ENCODE results near the gene RAB6A.
"Not testable (repeated sequence)": the region's sequence is repeated elsewhere in the genome, so short reads cannot be mapped to it uniquely, and the experiment has no call there.

The RAB6A gene

DNA sequence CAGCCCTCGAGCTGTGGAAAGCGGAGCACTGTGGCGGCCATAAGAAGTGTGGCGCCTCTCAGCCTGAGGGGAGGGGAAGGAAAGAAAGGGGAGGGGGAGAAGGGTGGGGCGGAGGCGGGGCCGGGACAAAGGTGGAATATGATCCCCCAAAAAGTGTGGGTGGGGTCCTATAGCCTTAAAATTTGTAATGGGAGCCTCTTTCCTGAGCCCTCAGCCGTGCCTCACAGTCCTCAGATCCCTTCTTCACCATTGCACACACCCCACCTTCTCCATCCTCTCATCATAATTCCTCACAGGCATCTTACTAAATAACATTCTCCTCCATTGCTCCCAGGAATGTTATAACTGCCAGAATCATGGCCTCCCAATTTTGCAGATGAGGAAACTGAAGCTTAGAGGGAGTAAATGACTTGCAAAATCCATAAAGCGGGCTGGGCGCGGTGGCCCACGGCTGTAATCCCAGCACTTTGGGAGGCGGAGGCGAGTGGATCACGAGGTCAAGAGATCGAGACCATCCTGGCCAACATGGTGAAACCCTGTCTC is 600 bp upstream of the RAB6A start:
- no peak for DNase-seq

DNA sequence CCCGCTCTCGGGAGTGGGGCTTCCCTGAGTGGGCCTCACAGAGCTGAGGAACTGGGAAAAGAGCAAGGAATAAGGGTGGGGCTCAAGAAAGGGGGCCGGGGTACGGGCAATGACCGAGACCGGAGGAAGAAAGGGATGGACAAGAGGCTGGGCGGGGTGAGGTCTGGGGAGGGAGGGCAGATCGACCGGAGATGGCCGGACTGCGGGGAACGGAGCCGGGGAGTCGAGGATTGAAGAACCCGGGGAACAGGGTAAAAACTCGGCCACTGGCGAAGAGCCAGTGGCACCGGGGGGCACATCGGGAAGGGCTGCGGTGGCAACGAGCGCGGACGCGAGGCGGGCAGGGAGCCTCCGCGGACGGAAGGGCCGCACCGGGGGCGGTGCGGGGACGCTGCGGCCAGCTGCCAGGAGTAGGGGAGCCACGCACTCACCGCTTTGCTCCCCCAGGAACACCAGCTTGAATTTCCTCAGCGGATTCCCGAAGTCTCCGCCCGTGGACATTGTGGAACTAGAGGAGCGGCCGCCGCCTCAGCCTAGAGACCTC is 667 bp downstream of the RAB6A start:
- no peak for DNase-seq

DNA sequence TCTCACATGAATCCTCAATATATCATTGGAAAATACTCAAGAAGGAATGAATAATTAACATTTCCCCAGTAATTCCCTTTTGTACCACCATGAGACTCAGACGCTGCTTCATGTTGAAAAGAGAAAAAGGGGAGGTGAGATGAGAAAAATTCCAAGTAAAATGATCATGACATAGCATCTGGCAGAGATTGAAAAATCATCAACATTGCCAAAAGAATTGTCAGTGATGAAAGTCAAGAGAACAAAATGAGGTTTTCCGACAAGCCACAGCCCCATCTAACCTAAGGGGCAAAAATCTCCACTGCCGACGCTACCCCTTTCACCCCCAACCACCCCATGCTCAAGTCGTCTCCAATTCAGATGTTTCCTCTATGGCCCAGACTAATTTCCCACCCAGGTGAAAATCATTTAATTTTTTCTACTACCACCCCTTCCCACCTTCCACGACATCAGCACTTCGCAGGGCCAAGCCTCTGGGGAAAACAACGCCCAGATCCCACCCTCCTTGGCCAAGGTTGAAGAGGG is 1.2 kb downstream of the RAB6A start:
- no peak for DNase-seq

DNA sequence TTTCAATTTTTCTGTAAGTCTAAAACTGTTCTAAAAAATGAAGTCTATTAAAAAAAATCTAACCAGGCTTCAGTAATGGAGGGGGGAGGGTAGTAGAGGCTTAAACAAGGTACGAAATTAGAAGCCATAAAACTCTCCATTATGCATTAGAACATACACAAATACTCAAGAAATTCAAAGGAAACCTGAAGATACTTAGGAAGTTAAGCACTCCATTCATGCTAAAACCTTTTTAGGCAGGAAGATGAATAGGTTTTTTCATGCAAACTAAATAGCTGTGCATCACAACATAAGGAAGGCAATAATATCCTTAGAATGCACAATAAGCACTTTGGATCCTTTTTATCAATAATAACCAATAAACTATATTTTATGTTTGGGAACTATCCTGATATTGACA is 2.4 kb downstream of the RAB6A start:
- no peak for DNase-seq

DNA sequence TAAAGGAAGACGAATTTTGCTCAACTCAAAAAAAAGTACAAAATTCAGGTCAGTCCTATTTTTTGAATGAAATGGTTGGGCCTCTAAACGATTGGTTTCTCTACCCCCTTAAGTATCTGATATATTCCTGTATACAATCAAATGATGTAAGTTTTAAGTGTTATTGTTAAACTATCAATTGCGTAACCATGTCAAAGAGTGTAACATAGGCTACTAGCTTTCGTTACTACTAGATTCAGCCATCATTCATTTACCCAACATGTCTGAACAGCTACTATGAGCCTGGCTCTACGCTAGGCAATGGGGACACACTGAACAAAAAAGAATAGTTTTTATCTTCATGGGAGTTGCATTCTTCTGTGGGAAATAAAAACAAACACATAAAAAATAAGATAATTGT is 3.3 kb downstream of the RAB6A start:
- DNase-seq = no peak

DNA sequence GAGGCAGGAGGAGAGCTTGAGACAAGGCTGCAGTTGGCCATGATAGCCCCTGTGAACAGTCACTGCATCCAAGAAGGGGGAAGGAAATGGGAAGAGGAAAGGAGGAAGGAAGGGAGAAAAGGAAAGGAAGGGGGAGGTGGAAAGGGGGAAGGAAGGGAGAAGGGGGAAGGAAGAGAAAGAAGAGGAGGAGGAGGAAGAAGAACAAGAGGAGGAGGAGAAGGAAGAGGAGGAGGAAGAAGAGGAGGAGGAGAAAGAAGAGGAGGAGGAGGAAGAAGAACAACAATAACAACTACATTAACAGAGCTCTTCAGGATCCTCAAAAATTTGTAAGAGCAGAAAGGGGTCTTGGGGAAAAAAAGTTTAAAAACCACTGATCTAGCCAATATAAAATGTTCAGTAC is 5.2 kb downstream of the RAB6A start:
- no peak for DNase-seq

DNA sequence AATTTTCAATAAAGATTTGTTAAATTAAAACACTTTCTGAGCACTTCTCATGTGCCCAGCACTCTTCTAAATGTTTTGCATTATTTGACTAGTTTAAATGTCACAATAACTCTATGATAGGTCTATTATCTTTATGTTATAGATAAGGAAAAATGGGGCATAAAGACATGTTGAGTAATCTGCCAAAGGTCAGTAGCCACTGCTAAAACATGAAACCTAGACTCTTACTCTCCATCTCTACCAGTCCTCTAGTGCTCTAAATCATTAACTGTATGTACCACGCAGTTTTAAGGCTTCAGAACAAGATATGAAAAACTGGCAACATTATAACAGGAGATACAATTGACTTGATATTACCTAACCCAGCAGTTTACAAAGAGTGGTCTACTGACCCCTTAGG is 6.9 kb downstream of the RAB6A start:
- no peak for DNase-seq

DNA sequence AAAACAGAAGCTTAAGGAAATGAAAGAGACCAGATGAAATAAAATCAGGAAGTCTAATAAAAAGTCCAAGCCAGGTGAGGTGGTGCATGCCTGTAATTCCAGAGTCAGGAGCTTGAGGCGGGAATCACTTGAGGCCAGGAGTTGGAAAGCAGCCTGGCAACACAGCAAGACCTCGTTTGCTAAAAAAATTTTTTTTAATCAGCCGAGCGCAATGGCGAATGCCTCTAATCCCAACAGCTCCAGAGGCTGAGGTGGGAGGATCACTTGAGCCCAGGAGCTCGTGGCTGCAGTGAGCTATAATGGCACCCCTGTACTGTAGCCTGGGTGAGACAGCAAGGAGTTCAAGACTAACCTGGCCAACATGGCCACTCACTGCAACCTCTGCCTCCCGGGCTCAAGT is 8.0 kb downstream of the RAB6A start:
- DNase-seq = no peak

DNA sequence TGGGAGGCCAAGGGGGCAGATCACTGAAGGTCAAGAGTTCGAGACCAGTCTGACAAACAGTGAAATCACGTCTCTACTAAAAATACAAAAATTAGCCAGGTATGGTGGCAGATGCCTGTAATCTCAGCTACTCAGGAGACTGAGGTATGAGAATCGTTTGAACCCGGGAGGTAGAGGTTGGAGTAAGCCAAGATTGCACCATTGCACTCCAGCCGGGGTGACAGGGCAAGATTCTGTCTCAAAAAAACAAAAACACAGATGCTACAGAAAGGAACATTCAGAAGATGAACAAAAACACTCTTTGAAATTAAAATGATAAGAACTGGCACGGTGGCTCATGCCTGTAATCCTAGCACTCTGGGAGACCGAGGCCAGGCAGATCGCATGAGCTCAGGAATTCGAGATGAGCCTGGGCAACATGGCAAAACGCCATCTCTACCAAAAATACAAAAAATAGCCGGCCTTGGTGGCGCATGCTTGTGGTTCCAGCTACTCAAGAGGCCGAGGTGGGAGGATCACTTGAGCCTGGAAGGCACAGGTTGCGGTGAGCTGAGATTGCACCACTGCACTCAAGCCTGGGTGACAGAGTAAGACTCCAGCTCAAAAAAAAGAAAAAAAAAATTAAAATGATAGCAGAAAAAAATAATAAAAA is 8.5 kb downstream of the RAB6A start:
- DNase-seq = no peak

DNA sequence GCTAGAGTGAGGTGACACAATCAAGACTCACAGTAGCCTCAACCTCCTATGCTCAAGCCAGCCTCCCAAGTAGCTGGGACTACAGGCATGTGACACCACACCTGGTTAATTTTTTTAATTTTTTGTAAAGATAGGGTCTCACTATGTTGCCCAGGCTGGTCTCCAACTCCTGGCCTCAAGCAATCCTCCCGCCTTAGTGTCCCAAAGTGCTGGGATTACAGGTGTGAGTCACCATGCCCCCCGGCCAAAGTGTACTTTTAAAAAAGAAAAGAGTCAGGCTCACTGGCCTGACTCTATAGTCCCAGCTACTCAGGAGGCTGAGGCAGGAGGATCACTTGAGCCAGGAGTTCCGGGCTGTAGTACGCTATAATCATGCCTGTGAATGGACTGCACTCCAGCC is 10.0 kb downstream of the RAB6A start:
- DNase-seq = not testable (repeated sequence)

DNA sequence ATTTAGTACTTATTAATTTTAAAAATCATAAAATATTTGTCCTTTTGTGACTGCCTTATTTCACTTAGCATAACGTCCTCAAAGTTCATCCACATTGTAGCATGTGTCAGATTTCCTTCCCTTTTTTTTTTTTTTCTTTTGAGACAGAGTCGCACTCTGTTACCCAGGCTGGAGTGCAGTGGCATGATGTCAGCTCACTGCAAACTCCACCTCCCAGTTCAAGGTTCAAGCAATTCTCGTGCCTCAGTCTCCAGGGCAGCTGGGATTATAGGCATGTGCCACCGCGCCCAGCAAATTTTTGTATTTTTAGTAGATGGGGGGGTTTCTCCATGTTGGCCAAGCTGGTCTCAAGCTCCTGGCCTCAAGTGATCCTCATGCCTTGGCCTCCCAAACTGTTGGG is 10.6 kb downstream of the RAB6A start:
- DNase-seq = no peak

DNA sequence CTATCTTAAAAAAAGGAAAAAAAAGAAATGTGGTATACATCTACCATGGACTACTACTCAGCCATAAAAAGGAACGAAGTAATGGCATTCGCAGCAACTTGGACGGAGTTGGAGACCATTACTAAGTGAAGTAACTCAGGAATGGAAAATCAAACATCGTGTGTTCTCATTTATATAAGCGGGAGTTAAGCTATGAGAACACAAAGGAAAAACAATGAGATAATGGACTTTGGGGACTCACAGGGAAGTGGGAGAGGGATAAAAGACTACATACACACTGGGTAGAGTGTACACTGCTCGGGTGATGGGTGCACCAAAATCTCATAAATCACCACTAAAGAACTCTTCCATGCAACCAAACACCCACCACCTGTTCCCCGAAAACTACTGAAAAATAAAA is 11.8 kb downstream of the RAB6A start:
- DNase-seq = no peak

DNA sequence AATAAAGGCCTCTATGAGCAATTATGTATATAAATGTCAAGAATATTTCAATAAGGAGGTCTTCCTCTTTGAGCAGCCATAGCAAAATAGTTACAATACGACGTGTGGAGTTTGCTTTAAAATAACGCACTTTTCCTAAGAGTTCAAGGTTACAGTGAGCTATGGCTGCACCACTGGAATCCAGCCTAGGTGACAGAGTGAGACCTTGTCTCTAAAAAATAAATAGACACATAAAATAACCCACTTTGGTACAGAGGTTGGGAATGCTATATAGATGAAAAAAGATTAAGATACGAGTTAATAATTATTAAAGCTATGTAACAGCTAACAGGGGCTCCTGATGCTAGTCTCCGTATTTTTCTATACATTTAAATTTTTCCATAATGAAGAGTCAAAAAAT is 12.6 kb downstream of the RAB6A start:
- no peak for DNase-seq

DNA sequence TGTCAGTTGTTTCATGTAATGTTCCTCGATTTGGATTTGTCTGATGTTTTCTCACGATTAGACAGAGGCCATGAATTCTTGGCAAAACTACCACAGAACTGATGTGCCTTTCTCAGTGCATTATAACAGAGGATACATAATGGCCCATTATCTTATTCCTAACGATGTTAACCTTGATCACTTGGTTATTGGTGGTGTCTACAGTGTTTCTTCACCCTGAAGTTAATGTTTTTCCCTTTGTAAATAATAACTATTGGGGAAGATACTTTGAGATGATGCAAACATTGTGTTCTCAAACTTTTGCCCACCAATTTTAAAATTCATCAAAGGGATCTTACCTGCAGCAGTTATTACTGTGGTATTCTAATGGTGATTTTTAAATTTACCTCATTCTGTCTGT is 13.1 kb downstream of the RAB6A start:
- DNase-seq = no peak

DNA sequence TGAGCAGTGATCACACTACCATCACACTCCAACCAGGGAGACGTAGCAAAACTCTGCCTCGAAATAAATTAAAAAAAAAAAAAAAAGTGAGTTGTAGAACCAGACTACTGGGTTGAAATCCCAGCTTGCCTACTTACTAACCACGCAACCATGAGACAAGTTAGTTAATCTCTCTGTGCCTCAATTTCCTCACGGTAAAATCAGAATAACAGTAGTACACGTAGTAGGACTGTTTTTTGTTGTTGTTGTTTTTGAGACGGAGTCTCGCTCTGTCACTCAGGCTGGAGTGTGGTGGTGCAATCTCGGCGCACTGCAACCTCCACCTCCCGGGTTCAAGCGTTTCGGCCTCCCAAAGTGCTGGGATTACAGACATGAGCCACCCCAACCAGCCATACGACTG is 14.2 kb downstream of the RAB6A start:
- DNase-seq = no peak

DNA sequence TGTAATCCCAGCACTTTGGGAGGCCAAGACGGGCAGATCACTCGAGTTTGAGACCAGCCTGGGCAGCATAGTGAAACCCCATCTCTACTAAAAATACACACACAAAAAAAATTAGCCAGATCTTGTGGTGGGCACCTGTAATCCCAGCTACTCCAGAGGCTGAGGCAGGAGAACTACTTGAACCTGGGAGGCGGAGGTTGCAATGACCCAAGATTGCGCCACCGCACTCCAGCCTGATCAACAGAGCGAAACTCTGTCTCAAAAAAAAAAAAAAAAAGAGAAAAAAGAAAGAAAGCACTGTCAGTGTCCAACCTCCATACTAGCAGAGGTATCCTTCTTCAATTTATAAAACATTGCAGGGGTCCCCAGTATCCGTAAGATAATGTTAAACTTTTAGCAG is 17.8 kb downstream of the RAB6A start:
- DNase-seq = no peak

DNA sequence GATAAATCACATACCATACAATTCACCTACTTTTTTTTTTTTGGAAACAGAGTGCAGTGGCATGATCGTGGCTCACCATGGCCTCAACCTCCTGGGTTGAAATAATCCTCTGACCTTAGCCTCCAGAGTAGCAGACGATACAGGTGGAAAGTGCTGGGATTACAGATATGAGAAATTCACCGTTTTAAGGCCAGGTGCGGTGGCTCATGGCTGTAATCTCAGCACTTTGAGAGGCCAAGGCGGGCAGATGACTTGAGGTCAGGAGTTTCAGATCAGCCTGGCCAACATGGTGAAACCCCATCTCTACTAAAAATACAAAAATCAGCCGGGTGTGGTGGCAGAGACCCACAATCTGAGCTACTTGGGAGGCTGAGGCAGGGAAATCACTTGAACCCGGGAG is 24.9 kb downstream of the RAB6A start:
- DNase-seq = not testable (repeated sequence)

DNA sequence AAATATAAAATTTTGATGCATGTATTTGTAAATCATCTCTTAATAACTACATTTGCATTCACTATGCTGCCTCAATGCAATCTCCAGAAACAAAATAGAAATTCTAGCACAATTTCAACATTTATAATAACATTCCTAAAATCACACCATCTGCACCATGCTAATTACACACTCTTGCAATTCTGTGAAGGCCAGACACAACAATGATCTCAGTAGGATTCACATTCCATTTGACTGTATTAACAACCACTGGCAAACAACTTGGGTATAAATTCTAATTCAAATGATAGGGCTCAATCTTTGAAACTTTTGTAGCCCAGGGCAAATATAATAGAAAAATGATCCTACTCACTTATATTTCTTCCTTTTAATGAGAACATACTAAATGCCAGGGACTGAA is 25.9 kb downstream of the RAB6A start:
- DNase-seq = no peak

DNA sequence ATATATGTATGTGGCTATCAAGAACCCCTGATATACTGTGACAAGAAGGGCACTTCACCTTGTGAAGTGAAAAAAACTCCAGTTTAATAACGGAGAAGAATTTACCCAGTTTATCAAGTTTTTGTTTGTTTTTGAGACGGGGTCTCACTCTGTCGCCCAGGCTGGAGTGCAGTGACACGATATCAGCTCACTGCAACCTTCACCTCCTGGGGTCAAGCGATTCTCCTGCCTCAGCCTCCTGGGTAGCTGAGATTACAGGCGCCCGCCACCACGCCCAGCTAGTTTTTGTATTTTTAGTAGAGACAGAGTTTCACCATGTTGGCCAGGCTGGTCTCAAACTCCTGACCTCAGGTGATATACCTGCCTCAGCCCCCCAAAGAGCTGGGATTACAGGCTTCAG is 26.9 kb downstream of the RAB6A start:
- DNase-seq = not testable (repeated sequence)

DNA sequence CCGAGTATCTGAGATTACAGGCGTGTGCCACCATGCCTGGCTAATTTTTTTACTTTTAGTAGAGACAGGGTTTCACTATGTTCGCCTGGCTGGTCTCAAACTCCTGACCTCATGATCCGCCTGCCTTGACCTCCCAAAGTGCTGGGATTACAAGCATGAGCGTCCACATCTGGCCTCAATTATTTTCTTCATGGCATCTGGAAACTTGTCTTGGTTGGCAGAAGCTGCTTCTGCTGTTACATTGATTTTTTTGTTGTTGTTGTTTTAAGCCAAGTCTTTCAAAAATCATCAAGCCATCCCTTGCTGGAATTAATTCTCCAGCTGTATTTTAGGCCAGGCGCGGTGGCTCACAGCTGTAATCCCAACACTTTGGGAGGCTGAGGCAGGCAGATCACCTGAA is 27.9 kb downstream of the RAB6A start:
- DNase-seq = not testable (repeated sequence)

DNA sequence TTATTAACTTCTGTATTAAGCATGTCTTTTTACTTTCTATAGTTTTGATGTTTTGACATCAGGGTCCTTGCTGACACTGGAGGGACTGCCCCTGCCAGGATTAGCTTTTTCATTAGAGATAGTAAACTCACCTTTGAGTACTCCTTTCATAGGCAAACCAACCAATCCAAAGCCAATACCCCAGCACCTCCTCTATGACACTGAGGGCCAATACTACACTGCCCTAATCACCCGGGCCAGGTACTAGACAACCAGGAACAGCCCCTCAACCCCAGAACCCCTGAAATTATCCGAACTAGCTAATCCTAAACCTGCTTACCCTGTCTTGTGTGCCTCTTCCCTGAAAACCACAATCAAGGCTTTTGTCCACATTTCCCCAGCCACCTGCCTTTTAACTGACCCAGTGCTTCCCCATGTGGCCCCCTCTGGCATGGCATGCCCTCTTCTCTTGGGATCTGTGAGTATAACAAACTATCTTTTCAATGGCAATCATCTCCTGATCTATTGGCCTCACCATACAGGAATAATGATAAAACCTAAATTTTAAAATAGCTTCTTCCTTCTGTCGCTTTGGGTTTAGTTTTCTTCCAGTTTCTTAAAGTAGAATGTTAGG is 31.2 kb downstream of the RAB6A start:
- no peak for DNase-seq

DNA sequence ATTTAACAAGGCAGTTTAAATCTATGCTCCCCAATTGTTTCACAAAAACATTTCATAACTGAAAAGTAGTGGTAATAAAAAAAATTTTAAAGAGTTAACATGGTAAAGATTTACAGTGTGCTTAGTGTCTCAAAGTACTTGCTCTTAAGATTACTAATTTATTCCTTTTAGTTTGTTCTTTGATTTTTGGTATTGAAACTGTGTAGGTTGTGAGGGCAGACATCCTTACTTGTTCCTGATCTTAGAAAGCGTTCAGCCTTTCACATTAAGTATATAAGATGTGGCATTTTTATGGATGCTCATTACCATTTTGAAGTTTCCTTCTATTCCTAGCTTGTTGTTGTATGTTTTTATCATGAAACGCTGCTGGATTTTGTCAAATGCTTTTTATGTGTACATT is 32.9 kb downstream of the RAB6A start:
- DNase-seq = no peak

DNA sequence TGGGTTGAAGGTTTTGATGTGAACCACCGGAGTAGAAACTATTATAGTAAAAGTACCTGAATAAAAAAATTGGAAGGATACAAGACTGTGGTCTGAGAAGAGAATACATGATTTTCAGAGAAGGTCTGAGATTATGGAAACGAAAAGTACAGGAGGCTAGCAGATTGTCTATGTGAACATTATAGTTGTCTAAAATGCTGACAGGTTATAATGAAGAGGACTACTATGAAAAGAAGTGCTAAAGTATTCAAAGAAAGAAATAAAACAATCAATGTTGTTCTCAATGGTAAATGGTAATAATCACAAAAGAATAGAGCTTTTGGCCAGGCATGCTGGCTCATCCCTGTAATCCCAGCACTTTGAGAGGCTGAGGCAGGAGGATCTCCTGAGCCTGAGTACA is 34.0 kb downstream of the RAB6A start:
- DNase-seq = no peak

DNA sequence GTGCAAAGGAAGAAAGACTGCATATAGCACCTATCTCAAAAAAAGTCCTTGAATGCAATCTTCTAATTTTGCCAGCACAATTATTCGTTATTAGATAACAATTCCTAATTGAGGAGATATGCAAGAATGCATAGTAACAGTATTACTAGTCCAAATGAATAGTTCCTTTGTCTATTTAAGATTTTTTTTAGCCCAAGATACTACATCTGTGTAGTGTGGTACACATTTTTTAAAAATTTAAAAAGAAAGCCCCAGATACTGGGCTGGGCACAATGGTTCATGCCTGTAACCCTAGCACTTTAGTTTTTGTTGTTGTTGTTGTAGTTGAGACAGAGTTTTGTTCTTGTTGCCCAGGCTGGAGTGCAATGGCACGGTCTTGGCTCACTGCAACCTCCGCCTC is 43.7 kb downstream of the RAB6A start:
- no peak for DNase-seq

All from activated T-cell treated with anti-CD3 and anti-CD28 coated beads for 4 hours (primary cell).